Stimulated activated CD4-positive, alpha-beta T cell treated with anti-CD3 and anti-CD28 coated beads, Interleukin-1b, Interleukin-23, amount 100 ng/mL, for 24 hours (primary cell): ENCODE measurements around the gene DBF4.

Source experiments
- DNase-seq, 4 experiments: peaks; one replicate each; pipeline ENCODE4 v3.0.0-alpha.2; 2020; ENCODE audit warnings: low read depth in 4 of 4, low spot score in 1 of 4

The DBF4 gene

DNA sequence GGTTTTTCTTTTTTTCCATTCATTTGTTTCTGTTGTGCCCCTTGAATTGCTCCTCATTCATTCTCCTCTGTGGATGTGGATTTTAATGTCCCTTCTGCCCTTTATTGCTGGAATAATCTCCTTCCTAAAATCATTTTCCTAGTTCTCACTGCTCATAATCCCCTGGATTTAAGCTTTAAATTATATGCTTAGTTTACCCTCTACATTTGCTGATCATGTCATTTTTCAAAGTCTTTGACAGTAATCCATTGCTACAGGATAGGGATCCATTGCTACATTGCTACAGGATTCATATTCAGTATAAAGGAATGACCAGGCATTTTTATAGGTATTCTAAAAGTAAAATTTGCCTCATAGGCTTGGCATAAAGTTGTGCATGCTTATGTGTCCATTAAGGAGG, 72.1 kb downstream of the DBF4 start:
- DNase-seq, result no peak
